Colonic mucosa (tissue), 4 donors: ENCODE results near the gene DLL1. TPM values are rescaled to one million over a fixed set of nuclear protein-coding genes. Genes with fewer than 3 reads are reported as not detected.

Source experiments
- DNase-seq: peaks from one replicate; pipeline ENCODE4 v3.0.0-alpha.2; 2020
- H3K27ac ChIP-seq: fragments of 200-600 bp; one replicate; pipeline ENCODE4 v1.8.0; 2021
- H3K27me3 ChIP-seq: fragments of 200-600 bp; one replicate; pipeline ENCODE4 v1.8.0; 2021
- H3K36me3 ChIP-seq: fragments of 200-600 bp; one replicate; pipeline ENCODE4 v1.8.0; 2021
- H3K4me1 ChIP-seq: fragments of 200-600 bp; one replicate; pipeline ENCODE4 v1.8.0; 2021; ENCODE audit warnings: mild to moderate bottlenecking
- H3K4me3 ChIP-seq: fragments of 200-600 bp; one replicate; pipeline ENCODE4 v1.8.0; 2021
- H3K9ac ChIP-seq, 2 donors: one replicate each; pipeline ENCODE4 v1.7.0; 2013; ENCODE audit warnings: control low read depth in 2 of 2, low read depth in 2 of 2, low read length in 2 of 2
- H3K9me3 ChIP-seq: fragments of 200-600 bp; one replicate; pipeline ENCODE4 v1.8.0; 2021
- CTCF ChIP-seq: fragments of 200-600 bp; IDR thresholded peaks from one replicate; pipeline ENCODE4 v1.8.0; 2022; ENCODE audit warnings: antibody characterized with exemption, mild to moderate bottlenecking
- intact Hi-C: fragments of 100-400 bp; cut with DNase I; formaldehyde crosslinking; loops from one replicate; pipeline ENCODE4 v1.14.1; 2022
- total RNA-seq, 2 donors: library from RNA; stranded (reverse); fragmentation: NEBNext Ultra II Directional in 1 of 2; extraction: Animal tissue kit (Norgen Biotek cat#: 25700) in 1 of 2; gene quantifications; one replicate each; pipeline ENCODE4 v1.2.1, GENCODE V29; 2021
- donor health status: healthy.
- donor health status: DM: no; HTN: no; CAD: no.
- donor health status: DM: no; HTN: no; CAD: no.

DLL1 gene
- total RNA-seq, 2 donors from 2014 or later = 16.1 to 26.8 TPM

GRCh38 chr6:170251776-170252571 lies 38.9 kb downstream of the DLL1 start:
- H3K4me1 ChIP-seq = no peaks in the 10 kb centered on the region
- no peak for TF ChIP-seq CTCF
- no peak overlapping the region for H3K9ac ChIP-seq
- H3K27ac ChIP-seq = no peak overlapping the region
- no peak for DNase-seq
- H3K9me3 ChIP-seq = no peaks in the 10 kb centered on the region
- H3K36me3 ChIP-seq = no peaks in the 10 kb centered on the region
- intact Hi-C loops = no loop called here
- H3K27me3 ChIP-seq = no peaks in the 10 kb centered on the region
- no peak overlapping the region for H3K4me3 ChIP-seq

GRCh38 chr6:170250981-170251775 lies 39.7 kb downstream of the DLL1 start:
- intact Hi-C loops = no loop called here
- TF ChIP-seq CTCF = no peak
- H3K27ac ChIP-seq = no peak overlapping the region
- no peaks in the 10 kb centered on the region for H3K36me3 ChIP-seq
- no peak for DNase-seq
- H3K27me3 ChIP-seq = no peaks in the 10 kb centered on the region
- no peaks in the 10 kb centered on the region for H3K9me3 ChIP-seq
- H3K4me3 ChIP-seq = no peak overlapping the region
- H3K9ac ChIP-seq = no peak overlapping the region
- no peaks in the 10 kb centered on the region for H3K4me1 ChIP-seq

GRCh38 chr6:170250455-170250854 lies 40.4 kb downstream of the DLL1 start:
- no peaks in the 10 kb centered on the region for H3K9me3 ChIP-seq
- no peak overlapping the region for H3K27ac ChIP-seq
- intact Hi-C loops = no loop called here
- no peak overlapping the region for H3K4me3 ChIP-seq
- no peaks in the 10 kb centered on the region for H3K27me3 ChIP-seq
- no peak overlapping the region for H3K9ac ChIP-seq
- no peaks in the 10 kb centered on the region for H3K36me3 ChIP-seq
- no peak for DNase-seq
- H3K4me1 ChIP-seq = no peaks in the 10 kb centered on the region
- TF ChIP-seq CTCF = no peak

GRCh38 chr6:170249817-170250216 lies 41.1 kb downstream of the DLL1 start:
- Histone ChIP-seq H3K27ac (no peak overlapping the region), H3K9me3 (no peaks in the 10 kb centered on the region), H3K27me3 (no peaks in the 10 kb centered on the region), H3K4me1 (no peaks in the 10 kb centered on the region), H3K4me3 (no peak overlapping the region), H3K36me3 (no peaks in the 10 kb centered on the region), H3K9ac (no peak overlapping the region)
- intact Hi-C loops = no loop called here
- TF ChIP-seq CTCF = no peak
- DNase-seq = no peak

GRCh38 chr6:170248861-170249600 lies 41.8 kb downstream of the DLL1 start:
- H3K9me3 ChIP-seq = no peaks in the 10 kb centered on the region
- no peak for DNase-seq
- no peaks in the 10 kb centered on the region for H3K4me1 ChIP-seq
- no peak overlapping the region for H3K27ac ChIP-seq
- no peak overlapping the region for H3K9ac ChIP-seq
- TF ChIP-seq CTCF = no peak
- no peak overlapping the region for H3K4me3 ChIP-seq
- H3K36me3 ChIP-seq = no peaks in the 10 kb centered on the region
- no peaks in the 10 kb centered on the region for H3K27me3 ChIP-seq
- intact Hi-C loops = no loop called here
